ENCODE measurements around the gene TBCK.
"Not testable (repeated sequence)": the region's sequence is repeated elsewhere in the genome, so short reads cannot be mapped to it uniquely, and the experiment has no call there.

Gene TBCK

DNA sequence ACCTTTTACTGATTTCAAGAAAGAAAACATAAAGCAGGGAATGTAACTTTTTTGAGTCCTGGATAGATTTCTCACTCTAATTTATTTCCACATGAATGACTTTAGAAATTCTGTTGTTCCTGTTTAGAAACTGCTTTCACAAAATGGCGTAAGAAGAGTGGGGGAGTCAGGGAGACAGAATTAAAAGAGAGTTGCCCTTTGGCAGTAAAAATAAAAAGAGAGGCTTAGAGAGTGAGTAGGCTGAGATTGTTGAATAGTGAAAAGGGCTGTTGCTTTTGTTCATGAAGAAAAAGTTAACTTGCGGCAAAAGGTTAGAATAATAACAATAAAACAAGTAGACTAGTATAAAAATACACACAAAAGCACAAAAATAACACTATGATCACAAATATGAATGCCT is 166.1 kb downstream of the TBCK start:
- no peak overlapping the region for H3K4me3 ChIP-seq (ENCODE audit: low read length)
- H3K27me3 ChIP-seq (replicated peaks; ENCODE audit: control insufficient read depth, insufficient read depth, low read length): no peaks in the 10 kb centered on the region
- H3K9me3 ChIP-seq (ENCODE audit: control insufficient read depth, low read length): no peaks in the 10 kb centered on the region
- no peak for DNase-seq (ENCODE audit: low read depth)
- peaks cover 11% of the 10 kb centered on the region for H3K36me3 ChIP-seq (ENCODE audit: control insufficient read depth, insufficient read depth, low read length, severe bottlenecking)
- no peak overlapping the region for H3K9ac ChIP-seq (ENCODE audit: low read length)
- H3K4me1 ChIP-seq (ENCODE audit: control insufficient read depth, insufficient read depth, low read length): no peaks in the 10 kb centered on the region

DNA sequence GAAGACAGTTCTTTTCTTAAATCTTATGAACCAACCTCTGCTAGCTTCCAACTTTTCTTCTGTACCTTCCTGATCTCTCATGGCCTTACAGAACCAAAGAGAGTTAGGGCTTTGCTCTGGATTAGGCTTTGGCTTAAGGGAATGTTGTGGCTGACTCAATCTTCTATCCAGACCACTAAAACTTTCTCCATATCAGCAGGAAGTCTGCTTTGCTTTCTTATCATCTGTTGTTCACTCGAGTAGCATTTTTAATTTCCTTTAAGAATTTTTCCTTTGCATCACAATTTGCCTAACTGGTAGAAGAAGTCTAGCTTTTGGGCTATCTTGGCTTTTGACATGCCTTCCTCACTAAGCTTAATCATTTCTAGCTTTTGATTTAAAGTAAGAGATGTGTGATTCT is 167.0 kb downstream of the TBCK start:
- Histone ChIP-seq H3K27me3 (replicated peaks; ENCODE audit: control insufficient read depth, insufficient read depth, low read length) (no peaks in the 10 kb centered on the region), H3K9ac (ENCODE audit: low read length) (no peak overlapping the region), H3K4me1 (ENCODE audit: control insufficient read depth, insufficient read depth, low read length) (no peaks in the 10 kb centered on the region), H3K36me3 (ENCODE audit: control insufficient read depth, insufficient read depth, low read length, severe bottlenecking) (peaks cover 11% of the 10 kb centered on the region), H3K4me3 (ENCODE audit: low read length) (no peak overlapping the region), H3K9me3 (ENCODE audit: control insufficient read depth, low read length) (no peaks in the 10 kb centered on the region)
- no peak for DNase-seq (ENCODE audit: low read depth)

DNA sequence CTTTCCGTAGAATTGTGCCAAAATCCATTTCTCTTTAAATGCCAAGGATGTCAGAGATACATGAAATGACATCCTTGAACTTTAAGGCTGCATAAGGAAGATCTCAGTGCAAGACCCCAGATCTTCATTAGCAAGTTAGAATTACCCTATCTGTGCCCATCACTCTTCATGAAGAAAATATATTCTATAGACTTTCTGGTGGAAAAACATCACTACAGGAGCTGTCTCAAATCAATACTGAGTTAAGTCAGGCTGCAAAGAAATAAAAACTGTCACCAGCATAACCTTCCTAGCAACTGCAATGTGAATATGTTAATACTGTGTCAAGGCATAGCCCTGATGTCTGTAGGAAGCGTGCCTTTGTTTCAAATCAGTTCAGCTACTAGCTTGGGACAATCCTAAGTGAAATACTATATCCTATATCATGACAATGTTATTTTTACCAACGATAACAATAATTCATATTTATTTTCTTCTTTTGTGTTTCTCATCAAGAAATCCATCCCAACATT is 173.3 kb downstream of the TBCK start:
- Histone ChIP-seq H3K9ac (ENCODE audit: low read length) (no peak overlapping the region), H3K36me3 (ENCODE audit: control insufficient read depth, insufficient read depth, low read length, severe bottlenecking) (peaks cover 2% of the 10 kb centered on the region), H3K4me1 (ENCODE audit: control insufficient read depth, insufficient read depth, low read length) (no peaks in the 10 kb centered on the region), H3K4me3 (ENCODE audit: low read length) (no peak overlapping the region), H3K9me3 (ENCODE audit: control insufficient read depth, low read length) (no peaks in the 10 kb centered on the region), H3K27me3 (replicated peaks; ENCODE audit: control insufficient read depth, insufficient read depth, low read length) (no peaks in the 10 kb centered on the region)
- DNase-seq (ENCODE audit: low read depth): no peak

DNA sequence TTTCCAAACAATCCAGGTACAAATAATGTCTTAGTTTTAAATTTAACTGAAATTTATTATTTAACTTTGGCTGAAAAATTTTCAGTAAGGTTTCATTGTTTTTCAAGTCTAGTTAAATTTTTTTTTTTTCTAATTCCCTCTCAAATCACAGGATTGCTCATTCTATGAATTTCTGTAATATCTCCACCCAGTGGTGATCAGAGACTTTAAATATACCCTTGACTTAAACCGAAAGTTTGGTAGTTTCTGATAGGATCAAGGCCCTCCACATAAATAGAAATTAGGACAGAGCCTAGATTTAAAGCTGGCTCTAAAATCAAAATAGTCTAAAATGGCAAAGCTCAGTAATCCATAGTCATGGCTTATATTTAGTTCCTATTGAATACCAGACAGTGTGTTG is 175.4 kb downstream of the TBCK start:
- H3K4me1 ChIP-seq (ENCODE audit: control insufficient read depth, insufficient read depth, low read length): no peaks in the 10 kb centered on the region
- H3K4me3 ChIP-seq (ENCODE audit: low read length): no peak overlapping the region
- peaks cover 2% of the 10 kb centered on the region for H3K36me3 ChIP-seq (ENCODE audit: control insufficient read depth, insufficient read depth, low read length, severe bottlenecking)
- DNase-seq (ENCODE audit: low read depth): no peak
- no peak overlapping the region for H3K9ac ChIP-seq (ENCODE audit: low read length)
- H3K9me3 ChIP-seq (ENCODE audit: control insufficient read depth, low read length): no peaks in the 10 kb centered on the region
- H3K27me3 ChIP-seq (replicated peaks; ENCODE audit: control insufficient read depth, insufficient read depth, low read length): no peaks in the 10 kb centered on the region

DNA sequence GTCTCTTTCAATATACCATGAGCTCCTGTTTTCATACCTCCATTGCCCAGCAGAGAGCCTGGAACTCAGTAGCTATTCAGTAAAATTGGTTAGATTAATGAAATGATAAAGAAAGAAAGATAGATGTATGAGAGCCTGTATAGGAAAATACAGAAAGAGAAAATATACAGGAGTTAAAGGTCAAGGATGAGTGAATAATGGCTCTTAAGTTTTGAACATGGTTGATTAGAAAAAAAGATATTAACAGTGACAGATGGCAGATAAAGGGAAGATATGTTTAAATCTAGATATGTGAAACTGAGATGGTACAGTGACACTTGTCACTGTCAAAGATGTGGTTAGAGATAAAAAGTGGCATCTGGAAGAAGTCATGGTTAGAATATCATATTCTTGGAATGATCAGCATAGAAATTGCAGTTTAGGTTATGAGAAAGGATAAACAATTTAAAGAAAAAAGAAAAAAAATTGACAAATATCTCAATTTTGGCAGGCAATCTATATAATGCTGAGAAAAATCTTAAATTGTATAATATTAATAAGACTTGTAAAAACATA is 179.2 kb downstream of the TBCK start:
- Histone ChIP-seq H3K36me3 (ENCODE audit: control insufficient read depth, insufficient read depth, low read length, severe bottlenecking) (peaks cover 17% of the 10 kb centered on the region), H3K27me3 (replicated peaks; ENCODE audit: control insufficient read depth, insufficient read depth, low read length) (no peaks in the 10 kb centered on the region), H3K9me3 (ENCODE audit: control insufficient read depth, low read length) (peaks cover 7% of the 10 kb centered on the region), H3K9ac (ENCODE audit: low read length) (no peak overlapping the region), H3K4me1 (ENCODE audit: control insufficient read depth, insufficient read depth, low read length) (no peaks in the 10 kb centered on the region), H3K4me3 (ENCODE audit: low read length) (no peak overlapping the region)
- no peak for DNase-seq (ENCODE audit: low read depth)

DNA sequence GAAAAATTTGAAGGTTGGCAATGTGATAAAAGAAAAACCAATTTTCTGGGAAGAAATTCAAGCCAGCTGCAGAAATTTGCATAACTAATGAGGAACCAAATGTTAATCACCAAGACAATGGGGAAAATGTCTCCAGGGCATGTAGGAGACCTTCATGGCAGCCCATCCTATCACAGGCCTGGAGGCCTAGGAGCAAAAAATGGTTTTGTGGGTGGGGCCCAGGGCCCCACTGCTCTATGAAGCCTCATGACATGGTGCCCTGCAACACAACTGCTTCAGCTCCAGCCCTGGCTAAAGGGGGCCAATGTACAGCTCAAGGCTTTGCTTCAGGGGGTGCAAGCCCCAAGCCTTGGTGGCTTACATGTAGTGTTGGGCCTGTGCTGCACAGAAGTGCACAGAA is 184.0 kb downstream of the TBCK start:
- Histone ChIP-seq H3K36me3 (ENCODE audit: control insufficient read depth, insufficient read depth, low read length, severe bottlenecking) (peaks cover 21% of the 10 kb centered on the region), H3K4me3 (ENCODE audit: low read length) (no peak overlapping the region), H3K27me3 (replicated peaks; ENCODE audit: control insufficient read depth, insufficient read depth, low read length) (no peaks in the 10 kb centered on the region), H3K9ac (ENCODE audit: low read length) (no peak overlapping the region), H3K9me3 (ENCODE audit: control insufficient read depth, low read length) (peaks cover 7% of the 10 kb centered on the region), H3K4me1 (ENCODE audit: control insufficient read depth, insufficient read depth, low read length) (no peaks in the 10 kb centered on the region)
- DNase-seq (ENCODE audit: low read depth): no peak

DNA sequence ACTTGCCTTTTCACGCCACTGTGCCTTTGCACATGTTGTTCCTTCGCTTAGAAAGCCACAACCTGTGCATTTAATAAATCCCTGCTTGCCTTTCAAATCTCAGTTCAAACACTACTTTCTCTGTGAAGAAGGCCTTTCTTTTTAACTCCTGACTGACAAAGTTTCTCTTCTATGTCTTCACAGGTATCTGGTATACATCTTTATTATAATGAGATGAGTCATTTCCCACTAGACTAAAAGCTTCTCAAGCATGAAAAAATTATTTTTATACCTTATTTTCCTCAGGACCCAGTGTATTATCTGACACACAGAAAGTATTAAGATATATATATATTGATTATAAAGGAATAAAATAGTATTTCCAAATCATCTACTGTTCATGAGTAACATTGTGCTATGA is 189.9 kb downstream of the TBCK start:
- H3K4me3 ChIP-seq (ENCODE audit: low read length): no peak overlapping the region

DNA sequence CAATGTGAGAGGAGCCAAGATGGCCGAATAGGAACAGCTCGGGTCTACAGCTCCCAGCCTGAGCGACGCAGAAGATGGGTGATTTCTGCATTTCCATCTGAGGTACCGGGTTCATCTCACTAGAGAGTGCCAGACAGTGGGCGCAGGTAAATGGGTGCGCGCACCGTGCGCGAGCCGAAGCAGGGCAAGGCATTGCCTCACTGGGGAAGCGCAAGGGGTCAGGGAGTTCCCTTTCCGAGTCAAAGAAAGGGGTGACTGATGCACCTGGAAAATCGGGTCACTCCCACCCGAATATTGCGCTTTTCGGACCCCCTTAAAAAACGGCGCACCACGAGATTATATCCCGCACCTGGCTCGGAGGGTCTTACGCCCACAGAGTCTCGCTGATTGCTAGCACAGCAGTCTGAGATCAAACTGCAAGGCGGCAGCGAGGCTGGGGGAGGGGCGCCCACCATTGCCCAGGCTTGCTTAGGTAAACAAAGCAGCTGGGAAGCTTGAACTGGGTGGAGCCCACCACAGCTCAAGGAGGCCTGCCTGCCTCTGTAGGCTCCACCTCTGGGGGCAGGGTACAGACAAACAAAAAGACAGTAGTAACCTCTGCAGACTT is 196.0 kb downstream of the TBCK start:
- not testable (repeated sequence) for H3K9ac ChIP-seq (ENCODE audit: low read length); H3K4me1 ChIP-seq (ENCODE audit: control insufficient read depth, insufficient read depth, low read length); H3K27me3 ChIP-seq (replicated peaks; ENCODE audit: control insufficient read depth, insufficient read depth, low read length); DNase-seq (ENCODE audit: low read depth); H3K4me3 ChIP-seq (ENCODE audit: low read length); H3K9me3 ChIP-seq (ENCODE audit: control insufficient read depth, low read length); H3K36me3 ChIP-seq (ENCODE audit: control insufficient read depth, insufficient read depth, low read length, severe bottlenecking)

More for the DNA sequence above, 189.9 kb downstream of the TBCK start:
- H3K27me3 ChIP-seq (replicated peaks; ENCODE audit: control insufficient read depth, insufficient read depth, low read length): no peaks in the 10 kb centered on the region
- H3K9ac ChIP-seq (ENCODE audit: low read length): no peak overlapping the region
- DNase-seq (ENCODE audit: low read depth): no peak
- no peaks in the 10 kb centered on the region for H3K9me3 ChIP-seq (ENCODE audit: control insufficient read depth, low read length)
- no peaks in the 10 kb centered on the region for H3K36me3 ChIP-seq (ENCODE audit: control insufficient read depth, insufficient read depth, low read length, severe bottlenecking)
- H3K4me1 ChIP-seq (ENCODE audit: control insufficient read depth, insufficient read depth, low read length): no peaks in the 10 kb centered on the region

DNA sequence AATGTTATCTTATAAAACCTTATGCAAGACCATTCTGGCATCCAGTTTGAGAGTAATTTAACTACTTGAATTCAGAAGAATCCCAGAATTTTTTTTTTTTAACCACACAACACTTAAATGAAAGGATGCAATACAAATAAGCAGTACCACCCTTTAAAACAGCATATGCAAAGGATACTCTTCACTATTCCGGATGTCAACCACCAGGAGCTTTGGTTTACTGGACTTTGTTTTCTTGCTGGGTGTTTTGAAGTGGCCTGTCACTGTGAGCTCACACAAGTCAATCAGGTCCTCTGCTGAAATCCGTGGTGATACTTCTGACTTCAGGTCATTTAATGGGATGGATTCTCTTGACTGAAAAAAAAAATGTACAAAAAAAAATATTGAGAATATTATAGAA is 200.0 kb downstream of the TBCK start:
- no peaks in the 10 kb centered on the region for H3K4me1 ChIP-seq (ENCODE audit: control insufficient read depth, insufficient read depth, low read length)
- H3K9ac ChIP-seq (ENCODE audit: low read length): no peak overlapping the region
- no peak overlapping the region for H3K4me3 ChIP-seq (ENCODE audit: low read length)
- H3K36me3 ChIP-seq (ENCODE audit: control insufficient read depth, insufficient read depth, low read length, severe bottlenecking): peaks cover 33% of the 10 kb centered on the region
- DNase-seq (ENCODE audit: low read depth): peak; percentile 28
- H3K27me3 ChIP-seq (replicated peaks; ENCODE audit: control insufficient read depth, insufficient read depth, low read length): no peaks in the 10 kb centered on the region
- H3K9me3 ChIP-seq (ENCODE audit: control insufficient read depth, low read length): peaks cover 14% of the 10 kb centered on the region

DNA sequence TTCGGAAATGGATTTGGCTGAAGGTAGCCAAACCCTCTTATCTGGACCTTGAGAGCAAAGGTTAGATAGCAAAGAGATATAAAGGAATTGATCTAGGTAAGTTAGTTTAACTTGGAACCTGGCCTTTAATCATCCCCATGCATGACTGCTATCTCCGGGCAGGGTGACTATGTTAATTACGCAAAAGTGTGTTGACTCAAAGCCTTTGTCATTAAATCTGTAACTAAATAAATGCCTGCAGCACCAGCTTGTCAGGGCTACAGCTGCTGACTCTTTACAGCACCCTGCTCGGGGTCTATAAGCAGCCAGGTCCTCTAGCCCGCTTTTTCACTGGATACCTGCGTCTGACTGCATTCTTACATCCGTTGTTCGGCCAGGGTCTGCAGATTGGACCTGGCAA is 201.7 kb downstream of the TBCK start:
- H3K9ac ChIP-seq (ENCODE audit: low read length): no peak overlapping the region
- no peaks in the 10 kb centered on the region for H3K4me1 ChIP-seq (ENCODE audit: control insufficient read depth, insufficient read depth, low read length)
- no peak for DNase-seq (ENCODE audit: low read depth)
- peaks cover 29% of the 10 kb centered on the region for H3K9me3 ChIP-seq (ENCODE audit: control insufficient read depth, low read length)
- peaks cover 44% of the 10 kb centered on the region for H3K36me3 ChIP-seq (ENCODE audit: control insufficient read depth, insufficient read depth, low read length, severe bottlenecking)
- H3K27me3 ChIP-seq (replicated peaks; ENCODE audit: control insufficient read depth, insufficient read depth, low read length): no peaks in the 10 kb centered on the region
- H3K4me3 ChIP-seq (ENCODE audit: low read length): no peak overlapping the region

DNA sequence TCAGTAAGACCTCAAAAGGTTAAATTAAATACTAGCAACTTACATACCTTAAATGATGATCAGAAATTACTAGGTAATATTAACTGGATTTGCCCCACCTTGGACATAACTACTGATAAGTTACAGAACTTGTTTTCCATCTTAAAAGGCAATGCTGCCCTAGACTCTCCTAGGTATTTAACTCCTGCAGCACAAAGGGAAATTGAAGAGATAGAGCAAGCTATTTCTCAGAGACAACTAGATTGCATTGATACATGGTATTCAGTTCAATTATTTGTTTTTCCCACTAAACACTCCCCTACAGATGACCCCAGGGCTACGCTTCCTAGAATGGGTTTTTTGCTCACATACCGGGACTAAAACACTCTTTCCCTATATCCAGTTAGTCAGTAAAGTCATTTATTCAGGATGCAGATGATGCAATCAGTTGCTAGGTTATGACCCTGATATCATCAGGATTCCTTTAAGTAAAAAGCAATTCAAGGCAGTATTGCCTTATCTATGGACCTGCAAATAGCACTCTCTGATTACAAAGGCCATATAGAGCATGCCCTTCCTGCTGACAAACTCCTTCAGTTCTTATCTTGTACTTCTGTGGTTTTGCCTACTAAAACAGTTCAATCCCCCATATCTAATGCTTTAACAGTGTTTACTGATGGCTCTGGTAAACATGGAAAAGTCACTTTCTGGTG is 204.1 kb downstream of the TBCK start:
- peaks cover 31% of the 10 kb centered on the region for H3K9me3 ChIP-seq (ENCODE audit: control insufficient read depth, low read length)
- DNase-seq (ENCODE audit: low read depth); H3K27me3 ChIP-seq (replicated peaks; ENCODE audit: control insufficient read depth, insufficient read depth, low read length): not testable (repeated sequence)

More for the DNA sequence above, 204.1 kb downstream of the TBCK start:
- H3K9ac ChIP-seq (ENCODE audit: low read length); H3K4me1 ChIP-seq (ENCODE audit: control insufficient read depth, insufficient read depth, low read length); H3K4me3 ChIP-seq (ENCODE audit: low read length): not testable (repeated sequence)
- peaks cover 55% of the 10 kb centered on the region for H3K36me3 ChIP-seq (ENCODE audit: control insufficient read depth, insufficient read depth, low read length, severe bottlenecking)
